Activated effector memory CD4-positive, alpha-beta T cell treated with Interleukin-2 at 50 U/mL for 16 hours (primary cell): Measurements from ENCODE around the gene NUDT14.

Source experiments
- DNase-seq: peaks from one replicate; pipeline ENCODE4 v3.0.0-alpha.2; 2020

The NUDT14 gene

DNA sequence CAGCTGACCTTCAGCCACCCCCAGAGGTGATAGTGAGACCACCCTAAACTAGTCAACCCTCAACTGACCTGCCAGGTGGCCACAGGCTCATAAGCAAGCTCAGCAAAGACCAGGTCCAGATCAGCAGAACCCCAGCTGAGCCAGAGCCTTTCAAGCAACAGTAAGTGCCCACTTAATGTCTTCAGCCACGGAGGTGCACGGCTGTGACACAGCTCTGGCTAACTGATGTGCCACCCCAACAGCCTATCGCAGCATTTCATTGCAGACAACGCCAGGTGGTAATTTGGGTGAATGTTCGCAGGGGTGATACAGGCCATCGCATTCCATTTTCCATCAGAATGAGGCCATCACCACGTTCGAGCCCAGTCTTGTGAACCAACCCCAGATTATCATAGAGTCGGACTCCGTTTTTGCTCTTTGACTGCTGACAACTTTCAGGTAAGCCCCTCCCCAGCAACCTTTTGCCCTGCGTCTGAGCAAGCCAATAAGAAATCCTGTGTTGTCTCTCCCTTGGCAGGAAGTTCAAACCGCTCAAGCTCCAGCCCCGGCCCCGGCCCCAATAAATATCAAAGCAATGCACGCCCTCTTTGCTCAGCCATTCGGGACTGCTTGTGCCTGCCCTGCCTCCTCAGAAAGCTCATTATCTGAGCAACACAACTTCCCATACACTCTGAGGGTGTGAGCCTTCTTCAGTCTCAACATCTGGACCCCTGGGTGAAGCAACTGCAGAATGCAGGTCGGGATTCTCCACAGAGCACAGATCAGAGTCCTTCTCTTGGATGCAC, 56.9 kb downstream of the NUDT14 start:
- no peak for DNase-seq

DNA sequence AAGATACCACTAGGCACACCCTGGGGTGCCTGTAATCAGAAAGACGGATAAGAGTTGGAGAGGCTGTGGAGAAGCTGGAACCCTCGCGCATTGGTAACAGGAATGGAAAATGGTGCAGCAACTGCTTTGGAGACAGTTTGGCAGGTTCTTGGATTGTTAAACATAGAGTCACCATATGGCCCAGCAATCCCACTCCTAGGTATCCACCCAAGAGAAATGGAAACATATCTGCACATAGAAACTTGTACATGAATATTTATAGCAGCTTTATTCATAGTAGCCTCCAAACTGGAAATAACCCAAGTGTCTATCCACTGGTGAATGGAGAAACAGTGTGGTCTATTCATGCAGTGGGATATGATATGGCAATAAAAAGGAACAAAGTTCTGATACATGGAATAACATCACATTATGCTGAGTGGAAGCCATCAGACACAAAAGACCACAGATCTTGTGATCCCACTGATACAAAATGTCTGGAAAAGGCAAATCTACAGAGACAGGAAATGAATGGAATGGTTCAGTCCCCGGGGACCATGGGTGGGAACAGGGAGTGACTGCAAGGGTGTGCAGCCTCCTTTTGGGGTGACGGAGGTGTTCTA, 57.9 kb downstream of the NUDT14 start:
- DNase-seq = no peak
